GM12801 (cell line): ENCODE results near the gene SORCS2.

ENCODE experiments used
- CTCF ChIP-seq: IDR thresholded peaks from one replicate; pipeline ENCODE4 v1.5.1; 2011; ENCODE audit warnings: control low read depth; ENCODE audit not compliant: insufficient read length; ENCODE audit errors: extremely low read depth

The SORCS2 gene

DNA sequence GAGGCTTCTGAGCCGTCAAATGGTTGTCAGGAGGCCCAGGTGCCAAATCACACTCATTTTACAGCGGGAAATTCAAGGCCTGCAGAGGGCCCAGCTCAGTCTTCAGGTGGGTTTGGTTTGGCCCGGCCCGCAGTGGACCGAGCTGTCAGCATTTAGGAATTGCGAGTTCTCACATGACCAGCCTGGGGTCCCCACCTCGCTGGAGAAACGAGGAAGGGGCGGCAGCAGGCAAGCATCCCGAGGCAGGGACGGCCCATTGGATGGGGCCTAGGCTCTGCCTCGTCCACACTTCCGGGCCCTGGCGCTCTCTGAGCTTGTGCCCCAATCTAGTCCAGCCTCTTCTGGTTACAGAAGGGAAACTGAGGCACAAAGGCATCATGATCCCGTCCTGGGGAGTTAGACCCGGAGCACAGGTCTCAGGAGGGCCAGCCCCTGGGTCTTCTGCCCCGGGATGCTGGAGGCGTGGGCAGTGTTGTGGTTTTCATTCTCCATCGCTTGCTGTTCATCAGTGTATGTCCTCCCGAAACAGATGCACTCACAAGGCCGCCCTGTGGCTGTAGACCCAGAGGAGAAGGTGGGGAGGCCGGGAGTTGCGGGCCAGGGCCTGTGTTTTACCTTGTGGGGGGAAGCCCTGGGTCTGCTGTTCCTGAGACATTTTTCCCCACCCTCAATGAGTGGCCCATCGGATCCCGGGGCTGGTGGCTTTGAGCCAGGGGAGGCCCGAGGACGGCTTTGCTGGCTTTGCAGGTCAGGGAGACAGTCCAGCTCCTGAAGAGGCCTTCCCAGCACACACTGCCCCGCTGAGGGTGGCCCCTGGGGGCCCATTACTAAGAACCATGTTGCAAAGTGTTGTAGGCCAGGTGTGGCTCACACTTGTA, 233.5 kb downstream of the SORCS2 start:
- TF ChIP-seq CTCF, result no peak

- TF ChIP-seq CTCF, result no peak
Observed at GRCh38 chr4:7426525-7427171, 234.3 kb downstream of the SORCS2 start.

- TF ChIP-seq CTCF, result no peak
Observed at GRCh38 chr4:7427361-7427760, 235.0 kb downstream of the SORCS2 start.

DNA sequence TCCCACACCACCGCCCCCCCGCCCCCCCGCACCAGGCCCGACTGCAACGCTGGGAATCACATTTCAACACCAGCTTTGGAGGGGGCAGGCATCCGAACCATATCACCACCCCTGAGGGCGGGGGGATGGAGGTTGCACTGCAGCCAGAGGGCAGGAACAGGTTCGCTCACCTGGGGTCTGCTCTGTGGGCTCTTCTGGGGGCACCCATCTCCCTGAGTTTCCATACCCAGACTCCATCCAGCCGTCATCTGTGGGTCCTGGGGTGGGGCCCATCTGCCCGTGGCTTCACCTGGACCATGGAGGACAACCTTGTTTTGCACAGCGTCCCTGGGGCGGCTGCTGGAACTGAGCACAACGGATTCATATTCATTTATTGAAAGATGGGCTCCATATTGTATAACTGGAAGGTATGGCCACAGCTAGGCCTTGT, 235.5 kb downstream of the SORCS2 start:
- no peak for TF ChIP-seq CTCF

DNA sequence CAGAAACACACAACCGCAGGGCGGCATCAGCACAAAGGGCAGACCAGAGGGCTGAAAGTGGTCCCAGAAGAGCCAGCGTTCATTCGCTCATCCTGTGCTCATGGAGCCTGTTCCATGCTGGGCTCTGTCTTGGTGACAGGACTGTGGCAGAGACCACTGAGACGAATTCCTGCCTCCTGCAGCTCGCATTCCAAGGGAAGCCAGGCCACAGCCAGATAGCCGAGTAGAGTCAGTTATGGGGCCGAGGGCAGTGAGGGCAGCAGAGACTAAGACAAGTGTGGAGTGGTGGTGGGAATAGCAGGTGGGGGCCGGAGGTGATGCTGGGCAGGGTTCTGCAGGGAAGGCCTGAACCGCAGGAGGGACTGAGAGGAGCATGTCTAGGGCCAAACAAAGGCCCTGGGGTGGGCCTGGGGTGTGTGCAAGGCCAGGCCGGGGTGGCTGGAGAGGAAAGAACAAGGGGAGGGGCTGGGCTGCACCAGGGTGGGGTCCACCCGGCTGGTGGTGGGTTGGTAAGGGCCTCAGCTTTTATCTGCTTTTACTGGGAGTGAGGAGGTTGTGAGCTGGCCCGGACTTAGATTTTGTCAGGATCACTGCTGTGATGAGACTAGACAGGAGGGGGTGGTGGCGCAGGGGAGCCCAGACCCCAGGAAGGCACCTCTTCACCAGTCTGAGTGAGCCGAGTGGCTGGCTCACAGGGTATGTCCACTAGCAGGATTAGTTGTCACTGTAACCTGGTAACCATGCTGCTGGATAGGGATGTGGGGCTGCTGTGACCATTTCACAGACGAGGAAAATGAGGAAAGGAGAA, 236.1 kb downstream of the SORCS2 start:
- no peak for TF ChIP-seq CTCF

- no peak for TF ChIP-seq CTCF
Observed at GRCh38 chr4:7429069-7429416, 236.7 kb downstream of the SORCS2 start.

GRCh38 chr4:7429601-7430078, 237.3 kb downstream of the SORCS2 start:
- no peak for TF ChIP-seq CTCF
